ENCODE data around the gene TGFB1I1. TPM values are rescaled to one million over a fixed set of nuclear protein-coding genes. Genes with fewer than 3 reads are reported as not detected.
A peak's percentile ranks its signal among the peaks of the same experiment; 100 is the strongest.

Gene TGFB1I1
- total and polyA plus RNA-seq, 2 of the 13 experiments (the other 11 are each of a cell fraction or from before 2014, with no cell fraction given): 0.80 to 2.9 TPM

DNA sequence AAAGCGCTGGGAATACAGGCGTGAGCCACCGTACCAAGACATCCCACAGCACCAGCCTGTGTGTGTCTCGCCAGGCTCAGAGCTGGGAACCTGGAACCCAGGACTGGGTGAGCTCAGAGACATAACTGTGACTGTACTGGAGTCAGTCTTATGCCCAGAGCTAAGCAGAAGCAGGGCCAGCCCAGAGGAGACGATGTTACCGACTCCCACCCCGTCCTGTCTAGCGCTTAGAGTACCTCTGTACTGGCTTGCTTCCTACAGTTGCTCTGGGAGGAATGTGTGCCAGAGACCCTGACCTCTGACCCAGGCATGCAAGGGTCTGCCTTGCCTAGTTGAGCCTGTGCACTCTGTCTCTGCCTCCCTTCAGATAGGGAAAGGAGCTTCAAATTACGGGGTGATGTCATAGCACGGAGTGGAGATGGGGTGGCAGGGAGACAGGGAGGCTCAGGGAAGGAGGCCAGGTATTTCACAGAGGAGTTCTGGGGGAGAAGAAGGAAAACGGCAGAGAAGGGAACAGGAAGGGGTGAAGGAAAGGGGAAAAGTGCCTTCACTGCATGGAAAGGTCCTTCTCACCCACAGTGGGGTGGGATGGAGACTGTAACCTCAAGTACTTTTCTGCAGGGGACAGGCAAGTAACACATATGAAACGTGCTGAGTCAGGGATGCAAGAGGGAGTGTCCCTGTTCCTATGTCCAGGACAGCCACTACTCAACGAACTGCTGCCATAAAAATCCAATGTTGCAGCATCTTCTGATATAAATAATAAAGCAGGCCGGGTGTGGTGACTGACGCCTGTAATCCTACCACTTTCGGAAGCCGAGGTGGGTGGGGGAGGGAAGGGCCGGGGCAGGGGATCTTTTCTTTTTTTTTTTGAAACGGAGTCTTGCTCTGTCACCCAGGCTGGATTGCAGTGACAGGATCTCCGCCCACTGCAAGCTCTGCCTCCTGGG lies 18.4 kb upstream of the TGFB1I1 start (continued):
- TF ChIP-seq CBX5 (CRISPR knock-in tag; IDR thresholded peaks at IDR 0.05; ENCODE audit: borderline replicate concordance) (no peak; the same call in 1 of the 2 replicates), DNMT1 (CRISPR knock-in tag; IDR thresholded peaks at IDR 0.05) (no peak), ZSCAN22 (CRISPR knock-in tag; IDR thresholded peaks at IDR 0.05) (no peak), RFX3 (CRISPR knock-in tag; IDR thresholded peaks at IDR 0.05) (no peak), NR2F6 (IDR thresholded peaks at IDR 0.05) (peak; percentile 97), NR2F6 (CRISPR knock-in tag; IDR thresholded peaks at IDR 0.05) (peak; percentile 99), ZSCAN29 (CRISPR knock-in tag; conservative IDR thresholded peaks at IDR 0.05) (0 out of 2 replicates have a peak, but pooled peaks have one; percentile 12), ZNF7 (CRISPR knock-in tag; IDR thresholded peaks at IDR 0.05) (no peak), SOX13 (IDR thresholded peaks at IDR 0.05) (no peak), SOX13 (CRISPR knock-in tag; conservative IDR thresholded peaks at IDR 0.05 in 1 of 2, IDR thresholded peaks at IDR 0.05 in 1 of 2) (peak in 1 of 2 experiments; percentile 48; a peak in 2 of 4 replicates), NCOA2 (CRISPR knock-in tag; IDR thresholded peaks at IDR 0.05) (peak; percentile 65), ZNF446 (CRISPR knock-in tag; IDR thresholded peaks at IDR 0.05) (no peak), EZH2 (conservative IDR thresholded peaks at IDR 0.05; ENCODE audit: low read depth, low read length) (no peak), POLR2A (IDR thresholded peaks at IDR 0.05; ENCODE audit: insufficient read depth in 1 of 2, low read depth in 2 of 2, low read length in 2 of 2) (peak in 1 of 2 experiments; percentile 65; a peak in 2 of 4 replicates), RFXANK (CRISPR knock-in tag; IDR thresholded peaks at IDR 0.05) (no peak), ZNF670 (CRISPR knock-in tag; IDR thresholded peaks at IDR 0.05; ENCODE audit: borderline replicate concordance) (no peak; the same call in 1 of the 2 replicates)
- TF ChIP-seq, protein P1, sequence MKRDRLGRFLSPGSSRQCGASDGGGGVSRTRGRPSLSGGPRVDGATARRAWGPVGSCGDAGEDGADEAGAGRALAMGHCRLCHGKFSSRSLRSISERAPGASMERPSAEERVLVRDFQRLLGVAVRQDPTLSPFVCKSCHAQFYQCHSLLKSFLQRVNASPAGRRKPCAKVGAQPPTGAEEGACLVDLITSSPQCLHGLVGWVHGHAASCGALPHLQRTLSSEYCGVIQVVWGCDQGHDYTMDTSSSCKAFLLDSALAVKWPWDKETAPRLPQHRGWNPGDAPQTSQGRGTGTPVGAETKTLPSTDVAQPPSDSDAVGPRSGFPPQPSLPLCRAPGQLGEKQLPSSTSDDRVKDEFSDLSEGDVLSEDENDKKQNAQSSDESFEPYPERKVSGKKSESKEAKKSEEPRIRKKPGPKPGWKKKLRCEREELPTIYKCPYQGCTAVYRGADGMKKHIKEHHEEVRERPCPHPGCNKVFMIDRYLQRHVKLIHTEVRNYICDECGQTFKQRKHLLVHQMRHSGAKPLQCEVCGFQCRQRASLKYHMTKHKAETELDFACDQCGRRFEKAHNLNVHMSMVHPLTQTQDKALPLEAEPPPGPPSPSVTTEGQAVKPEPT (CRISPR knock-in tag; IDR thresholded peaks at IDR 0.05; ENCODE audit: low read depth): no peak
- TF ChIP-seq, protein P2, sequence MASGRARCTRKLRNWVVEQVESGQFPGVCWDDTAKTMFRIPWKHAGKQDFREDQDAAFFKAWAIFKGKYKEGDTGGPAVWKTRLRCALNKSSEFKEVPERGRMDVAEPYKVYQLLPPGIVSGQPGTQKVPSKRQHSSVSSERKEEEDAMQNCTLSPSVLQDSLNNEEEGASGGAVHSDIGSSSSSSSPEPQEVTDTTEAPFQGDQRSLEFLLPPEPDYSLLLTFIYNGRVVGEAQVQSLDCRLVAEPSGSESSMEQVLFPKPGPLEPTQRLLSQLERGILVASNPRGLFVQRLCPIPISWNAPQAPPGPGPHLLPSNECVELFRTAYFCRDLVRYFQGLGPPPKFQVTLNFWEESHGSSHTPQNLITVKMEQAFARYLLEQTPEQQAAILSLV (CRISPR knock-in tag; IDR thresholded peaks at IDR 0.05; ENCODE audit: borderline replicate concordance): peak; percentile 34; the same call in 1 of the 2 replicates
- TF ChIP-seq, protein P3, sequence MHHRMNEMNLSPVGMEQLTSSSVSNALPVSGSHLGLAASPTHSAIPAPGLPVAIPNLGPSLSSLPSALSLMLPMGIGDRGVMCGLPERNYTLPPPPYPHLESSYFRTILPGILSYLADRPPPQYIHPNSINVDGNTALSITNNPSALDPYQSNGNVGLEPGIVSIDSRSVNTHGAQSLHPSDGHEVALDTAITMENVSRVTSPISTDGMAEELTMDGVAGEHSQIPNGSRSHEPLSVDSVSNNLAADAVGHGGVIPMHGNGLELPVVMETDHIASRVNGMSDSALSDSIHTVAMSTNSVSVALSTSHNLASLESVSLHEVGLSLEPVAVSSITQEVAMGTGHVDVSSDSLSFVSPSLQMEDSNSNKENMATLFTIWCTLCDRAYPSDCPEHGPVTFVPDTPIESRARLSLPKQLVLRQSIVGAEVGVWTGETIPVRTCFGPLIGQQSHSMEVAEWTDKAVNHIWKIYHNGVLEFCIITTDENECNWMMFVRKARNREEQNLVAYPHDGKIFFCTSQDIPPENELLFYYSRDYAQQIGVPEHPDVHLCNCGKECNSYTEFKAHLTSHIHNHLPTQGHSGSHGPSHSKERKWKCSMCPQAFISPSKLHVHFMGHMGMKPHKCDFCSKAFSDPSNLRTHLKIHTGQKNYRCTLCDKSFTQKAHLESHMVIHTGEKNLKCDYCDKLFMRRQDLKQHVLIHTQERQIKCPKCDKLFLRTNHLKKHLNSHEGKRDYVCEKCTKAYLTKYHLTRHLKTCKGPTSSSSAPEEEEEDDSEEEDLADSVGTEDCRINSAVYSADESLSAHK (CRISPR knock-in tag; IDR thresholded peaks at IDR 0.05; ENCODE audit: borderline replicate concordance): no peak
- TF ChIP-seq, protein P4, sequence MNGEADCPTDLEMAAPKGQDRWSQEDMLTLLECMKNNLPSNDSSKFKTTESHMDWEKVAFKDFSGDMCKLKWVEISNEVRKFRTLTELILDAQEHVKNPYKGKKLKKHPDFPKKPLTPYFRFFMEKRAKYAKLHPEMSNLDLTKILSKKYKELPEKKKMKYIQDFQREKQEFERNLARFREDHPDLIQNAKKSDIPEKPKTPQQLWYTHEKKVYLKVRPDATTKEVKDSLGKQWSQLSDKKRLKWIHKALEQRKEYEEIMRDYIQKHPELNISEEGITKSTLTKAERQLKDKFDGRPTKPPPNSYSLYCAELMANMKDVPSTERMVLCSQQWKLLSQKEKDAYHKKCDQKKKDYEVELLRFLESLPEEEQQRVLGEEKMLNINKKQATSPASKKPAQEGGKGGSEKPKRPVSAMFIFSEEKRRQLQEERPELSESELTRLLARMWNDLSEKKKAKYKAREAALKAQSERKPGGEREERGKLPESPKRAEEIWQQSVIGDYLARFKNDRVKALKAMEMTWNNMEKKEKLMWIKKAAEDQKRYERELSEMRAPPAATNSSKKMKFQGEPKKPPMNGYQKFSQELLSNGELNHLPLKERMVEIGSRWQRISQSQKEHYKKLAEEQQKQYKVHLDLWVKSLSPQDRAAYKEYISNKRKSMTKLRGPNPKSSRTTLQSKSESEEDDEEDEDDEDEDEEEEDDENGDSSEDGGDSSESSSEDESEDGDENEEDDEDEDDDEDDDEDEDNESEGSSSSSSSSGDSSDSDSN (CRISPR knock-in tag; IDR thresholded peaks at IDR 0.05): peak; percentile 52; the same call in 1 of the 2 replicates
